Lung (tissue), 12 donors: Measurements from ENCODE around the gene DIPK1C. TPM values are rescaled to one million over a fixed set of nuclear protein-coding genes. Genes with fewer than 3 reads are reported as not detected.

ENCODE experiments used
- ATAC-seq: fragments of 200-7000 bp; cut with Tn5 transposase; one replicate; pipeline ENCODE4 v1.9.1; 2020; ENCODE audit warnings: moderate number of reproducible peaks; ENCODE audit not compliant: insufficient read depth, low FRiP score
- DNase-seq, 3 donors: peaks; one replicate each; pipeline ENCODE4 v3.0.0-alpha.2; 2013 to 2017
- H3K27ac ChIP-seq, 2 donors: one replicate each; pipeline ENCODE4 v1.5.1; 2013; ENCODE audit warnings: mild to moderate bottlenecking in 2 of 2, moderate library complexity in 2 of 2, control low read depth in 1 of 2, inconsistent platforms in 1 of 2, low read depth in 1 of 2, low read length in 1 of 2
- H3K27me3 ChIP-seq, 3 donors: one replicate each; pipeline ENCODE4 v1.5.1; 2013; ENCODE audit warnings: low read length in 2 of 3; ENCODE audit not compliant: control insufficient read depth in 3 of 3, insufficient read depth in 3 of 3
- H3K36me3 ChIP-seq, 4 donors: one replicate each; pipeline ENCODE4 v1.5.1; 2013; ENCODE audit warnings: low read length in 4 of 4, mild to moderate bottlenecking in 1 of 4, moderate library complexity in 1 of 4; ENCODE audit not compliant: control insufficient read depth in 4 of 4, insufficient read depth in 4 of 4
- H3K4me1 ChIP-seq, 5 donors: one replicate each; pipeline ENCODE4 v1.5.1; 2013; ENCODE audit warnings: low read length in 5 of 5, mild to moderate bottlenecking in 2 of 5, moderate library complexity in 1 of 5; ENCODE audit not compliant: control insufficient read depth in 5 of 5, insufficient read depth in 5 of 5
- H3K4me3 ChIP-seq: one replicate; pipeline ENCODE4 v1.5.1; 2013; ENCODE audit warnings: mild to moderate bottlenecking, control low read depth, moderate library complexity
- H3K9ac ChIP-seq, 2 donors: one replicate each; pipeline ENCODE4 v1.5.1; 2013; ENCODE audit warnings: low read length in 2 of 2, control low read depth in 1 of 2; ENCODE audit not compliant: insufficient read depth in 1 of 2
- H3K9me3 ChIP-seq, 4 donors: one replicate each; pipeline ENCODE4 v1.5.1; 2013; ENCODE audit warnings: low read length in 3 of 4, mild to moderate bottlenecking in 1 of 4, moderate library complexity in 1 of 4; ENCODE audit not compliant: control insufficient read depth in 4 of 4, insufficient read depth in 3 of 4
- CTCF ChIP-seq: IDR thresholded peaks from 2 replicates; pipeline ENCODE4 v1.5.1; 2012; ENCODE audit warnings: mild to moderate bottlenecking; ENCODE audit errors: control extremely low read depth, extremely low read depth
- WGBS, 2 donors: extraction: QIAGEN DNeasy Blood & Tissue Kit; methylation state at CpG; one replicate each; pipeline ENCODE4 v1.1.7; 2013; 5-methylcytosine and 5-hydroxymethylcytosine counted together
- polyA plus RNA-seq, 2 donors: library from polyadenylated mRNA; stranded (reverse); fragments of 200-250 nt; gene quantifications; one replicate each; pipeline ENCODE4 v1.2.1, GENCODE V29; 2013
- total RNA-seq, 2 donors: library from RNA; depleted of rRNA in 1 of 2; stranded (reverse); fragments of >200 nt in 1 of 2; gene quantifications; one replicate each; pipeline ENCODE4 v1.2.1, GENCODE V29; 2014 to 2021
- donor health status: control.
- donor health status: control.
- donor health status: Bipolar disorder and iron deficiency.
- donor health status: healthy.
- donor health status: DM: yes; HTN: yes; CAD: no.

Gene DIPK1C
- total and polyA plus RNA-seq, 4 donors: 0.02 TPM; not detected in 3

DNA sequence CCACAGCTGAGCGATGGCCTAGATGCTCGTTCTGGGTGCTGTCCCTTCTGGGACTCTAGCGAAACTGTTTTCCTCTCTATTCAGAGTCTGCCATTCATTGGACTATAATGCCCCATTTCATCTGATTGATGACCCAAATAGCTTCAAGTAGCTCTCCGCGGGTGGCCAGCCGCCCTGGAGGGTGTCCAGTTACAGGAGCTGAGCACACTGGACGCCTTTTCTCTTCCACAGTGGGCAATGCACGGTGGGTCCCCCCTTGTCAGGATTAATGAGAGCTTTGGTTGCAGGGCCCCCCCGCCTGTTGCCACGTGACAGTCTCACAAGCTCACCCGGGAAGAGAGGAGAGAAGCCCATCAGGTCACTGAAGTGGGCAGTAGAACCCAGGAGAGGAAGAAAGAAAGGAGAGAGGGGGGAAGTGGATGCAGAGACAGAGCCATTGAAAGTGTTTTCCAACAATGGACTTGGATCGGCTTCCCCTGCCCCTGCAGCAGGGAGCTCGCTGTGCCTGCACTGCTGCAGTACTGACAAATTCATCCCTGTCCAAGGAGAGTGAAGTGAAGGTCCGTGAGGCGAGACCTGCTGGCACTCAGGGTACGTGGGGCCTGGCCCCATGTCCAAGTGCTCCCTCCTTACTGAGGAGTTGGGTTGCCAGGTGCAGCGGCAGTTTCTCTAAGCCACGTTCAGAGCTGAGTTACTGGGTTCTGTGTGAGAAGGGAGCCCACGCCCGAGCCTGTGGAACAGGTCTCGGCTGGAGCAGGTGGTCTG, 44.8 kb downstream of the DIPK1C start:
- H3K9me3 ChIP-seq: no peaks in the 10 kb centered on the region
- H3K9ac ChIP-seq: no peak overlapping the region
- peak in 2 of 3 donors; percentile 20 to 31 for DNase-seq
- no peak for ATAC-seq
- H3K27me3 ChIP-seq: peaks cover 0 to 3% (median 0%) of the 10 kb centered on the region in 3 donors
- no peak for TF ChIP-seq CTCF
- no peak overlapping the region for H3K27ac ChIP-seq
- no peaks in the 10 kb centered on the region for H3K36me3 ChIP-seq
- peaks cover 0 to 13% (median under 1%) of the 10 kb centered on the region in 5 donors for H3K4me1 ChIP-seq
- whole genome bisulfite sequencing, 2 donors: 82 to 88% methylated on average over 21 of the region's 21 CpGs
- no peak overlapping the region for H3K4me3 ChIP-seq

DNA sequence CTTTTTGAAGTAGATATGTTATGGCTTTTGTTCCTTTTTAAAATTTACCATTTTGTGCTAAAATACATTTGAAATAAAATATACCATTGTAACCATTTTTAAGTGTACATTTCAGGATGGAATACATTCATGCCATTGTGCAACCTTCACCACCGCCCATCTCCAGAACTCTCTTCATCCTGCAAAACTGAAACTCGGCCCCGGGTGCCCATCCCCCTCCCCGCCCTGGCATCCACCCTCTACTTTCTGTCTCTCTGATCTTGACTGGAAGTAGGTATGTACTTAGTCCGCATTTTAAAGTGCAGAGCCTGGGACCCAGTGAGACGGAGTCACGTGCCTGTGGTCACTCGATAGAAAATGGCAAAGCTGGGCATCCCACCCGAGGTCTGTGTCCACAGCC, 45.6 kb downstream of the DIPK1C start:
- H3K9ac ChIP-seq: no peak overlapping the region
- 68 to 79% methylated on average over 9 of the region's 9 CpGs for WGBS, 2 donors
- H3K27me3 ChIP-seq: peaks cover 0 to 3% (median 0%) of the 10 kb centered on the region in 3 donors
- no peak overlapping the region for H3K4me3 ChIP-seq
- H3K9me3 ChIP-seq: no peaks in the 10 kb centered on the region
- no peaks in the 10 kb centered on the region for H3K36me3 ChIP-seq
- TF ChIP-seq CTCF: no peak
- DNase-seq (no peak), ATAC-seq (no peak)
- no peak overlapping the region for H3K27ac ChIP-seq
- peaks cover 0 to 9% (median 0%) of the 10 kb centered on the region in 5 donors for H3K4me1 ChIP-seq

- H3K9me3 ChIP-seq: no peaks in the 10 kb centered on the region
- TF ChIP-seq CTCF: no peak
- H3K36me3 ChIP-seq: no peaks in the 10 kb centered on the region
- H3K4me3 ChIP-seq: no peak overlapping the region
- peaks cover 0 to 6% (median 0%) of the 10 kb centered on the region in 5 donors for H3K4me1 ChIP-seq
- 73 to 76% methylated on average over 8 of the region's 8 CpGs for WGBS, 2 donors
- peaks cover 0 to 3% (median 0%) of the 10 kb centered on the region in 3 donors for H3K27me3 ChIP-seq
- ATAC-seq: no peak
- no peak overlapping the region for H3K27ac ChIP-seq
- no peak for DNase-seq
- H3K9ac ChIP-seq: no peak overlapping the region
Observed at GRCh38 chr18:74410441-74410992, 46.6 kb downstream of the DIPK1C start.
